SU-DHL-6 (cell line): ENCODE results near the gene PRKCE.

Experiments used
- H2AFZ ChIP-seq: fragments of 200-600 bp; sonication (generic); 2 replicates; pipeline ENCODE4 v1.6.1; 2014; ENCODE audit warnings: low read depth, mild to moderate bottlenecking, moderate library complexity, mixed read lengths, antibody characterized with exemption, low read length; ENCODE audit not compliant: severe bottlenecking
- H3F3A ChIP-seq: fragments of 200-600 bp; shearing (Covaris generic); 2 replicates; pipeline ENCODE4 v1.6.0; 2016; ENCODE audit warnings: antibody characterized with exemption, mild to moderate bottlenecking; ENCODE audit not compliant: insufficient read depth
- H3K27ac ChIP-seq: fragments of 200-600 bp; sonication (generic); 2 replicates; pipeline ENCODE4 v1.5.1; 2016; ENCODE audit warnings: low read depth, mild to moderate bottlenecking, low read length, moderate library complexity, mixed read lengths
- H3K27me3 ChIP-seq: fragments of 200-600 bp; sonication (generic), shearing (Covaris generic); 2 replicates; pipeline ENCODE4 v1.6.0; 2014; ENCODE audit warnings: mild to moderate bottlenecking, low read length
- H3K36me3 ChIP-seq: fragments of 200-600 bp; sonication (generic); 2 replicates; pipeline ENCODE4 v1.6.1; 2014; ENCODE audit warnings: mild to moderate bottlenecking, low read length, mixed read lengths
- H3K4me2 ChIP-seq: fragments of 300-600, 200-600 bp; shearing (Covaris generic), sonication (generic); 2 replicates; pipeline ENCODE4 v1.6.0; 2014; ENCODE audit warnings: low read length, low read depth, mild to moderate bottlenecking; ENCODE audit not compliant: poor library complexity, severe bottlenecking
- H3K4me3 ChIP-seq: fragments of 200-600 bp; sonication (generic); 2 replicates; pipeline ENCODE4 v1.5.1; 2014; ENCODE audit warnings: antibody characterized with exemption, low read length, mild to moderate bottlenecking, mixed read lengths; ENCODE audit not compliant: insufficient read depth, poor library complexity, severe bottlenecking
- H3K79me2 ChIP-seq: fragments of 200-600 bp; sonication (generic); 2 replicates; pipeline ENCODE4 v1.6.1; 2014; ENCODE audit warnings: mild to moderate bottlenecking, low read length, moderate library complexity; ENCODE audit not compliant: insufficient read depth
- H3K9ac ChIP-seq: fragments of 200-600 bp; sonication (generic); 2 replicates; pipeline ENCODE4 v1.7.0; 2014; ENCODE audit warnings: mild to moderate bottlenecking, low read length
- H3K9me2 ChIP-seq: fragments of 200-600 bp; sonication (generic); replicated peaks from 2 replicates; pipeline ENCODE4 v1.6.1; 2014; ENCODE audit warnings: low read length; ENCODE audit not compliant: insufficient read depth
- H3K9me3 ChIP-seq: fragments of 200-600 bp; sonication (generic); 2 replicates; pipeline ENCODE4 v1.6.1; 2014; ENCODE audit warnings: low read length, mixed read lengths; ENCODE audit not compliant: insufficient read depth
- H4K20me1 ChIP-seq: fragments of 200-600 bp; sonication (generic); 2 replicates; pipeline ENCODE4 v1.6.1; 2014; ENCODE audit warnings: low read depth, mild to moderate bottlenecking, antibody characterized with exemption, low read length, moderate library complexity, mixed read lengths
- CTCF ChIP-seq: fragments of 200-600 bp; sonication (generic); IDR thresholded peaks from one replicate; pipeline ENCODE4 v1.5.1; 2017; ENCODE audit warnings: antibody characterized with exemption, mild to moderate bottlenecking, low read length, moderate library complexity; ENCODE audit not compliant: insufficient read depth, poor library complexity, severe bottlenecking
- EZH2phosphoT487 ChIP-seq: fragments of 200-600 bp; sonication (generic), shearing (Covaris generic); conservative IDR thresholded peaks from 2 replicates; pipeline ENCODE4 v1.6.1; 2018; ENCODE audit warnings: mild to moderate bottlenecking, antibody characterized with exemption, low read length, moderate library complexity, mixed read lengths

The PRKCE gene

GRCh38 chr2:45708501-45708900, 57.0 kb downstream of the PRKCE start:
- H3K27me3 ChIP-seq, result no peaks in the 10 kb centered on the region
- no peak overlapping the region for H3K4me3 ChIP-seq
- no peaks in the 10 kb centered on the region for H3K79me2 ChIP-seq
- H3K4me2 ChIP-seq, result no peak overlapping the region
- no peaks in the 10 kb centered on the region for H3K9me2 ChIP-seq
- no peaks in the 10 kb centered on the region for H3K9me3 ChIP-seq
- H3K36me3 ChIP-seq, result no peaks in the 10 kb centered on the region
- no peaks in the 10 kb centered on the region for H3F3A ChIP-seq
- TF ChIP-seq CTCF, result no peak
- TF ChIP-seq EZH2phosphoT487, result no peak
- H3K9ac ChIP-seq, result no peak overlapping the region
- no peak overlapping the region for H3K27ac ChIP-seq
- no peak overlapping the region for H2AFZ ChIP-seq
- no peaks in the 10 kb centered on the region for H4K20me1 ChIP-seq

GRCh38 chr2:45709137-45709536, 57.7 kb downstream of the PRKCE start:
- no peak overlapping the region for H3K27ac ChIP-seq
- no peak overlapping the region for H2AFZ ChIP-seq
- no peaks in the 10 kb centered on the region for H3K36me3 ChIP-seq
- H3K9me2 ChIP-seq, result no peaks in the 10 kb centered on the region
- no peaks in the 10 kb centered on the region for H3F3A ChIP-seq
- H3K27me3 ChIP-seq, result no peaks in the 10 kb centered on the region
- H3K79me2 ChIP-seq, result no peaks in the 10 kb centered on the region
- H3K9ac ChIP-seq, result no peak overlapping the region
- H3K4me2 ChIP-seq, result no peak overlapping the region
- H4K20me1 ChIP-seq, result no peaks in the 10 kb centered on the region
- TF ChIP-seq CTCF (no peak), EZH2phosphoT487 (no peak)
- no peaks in the 10 kb centered on the region for H3K9me3 ChIP-seq
- no peak overlapping the region for H3K4me3 ChIP-seq

GRCh38 chr2:45710468-45710867, 59.0 kb downstream of the PRKCE start:
- Histone ChIP-seq H3K27ac (no peak overlapping the region), H3K9me2 (no peaks in the 10 kb centered on the region), H2AFZ (no peak overlapping the region), H3K27me3 (no peaks in the 10 kb centered on the region), H3F3A (no peaks in the 10 kb centered on the region), H3K9ac (no peak overlapping the region), H3K79me2 (no peaks in the 10 kb centered on the region), H3K4me2 (no peak overlapping the region), H3K36me3 (no peaks in the 10 kb centered on the region), H3K4me3 (no peak overlapping the region), H3K9me3 (no peaks in the 10 kb centered on the region), H4K20me1 (no peaks in the 10 kb centered on the region)
- TF ChIP-seq EZH2phosphoT487, result no peak
- TF ChIP-seq CTCF, result no peak
